Vagina (tissue), 2 donors: ENCODE results near the gene ZIC5. TPM values are rescaled to one million over a fixed set of nuclear protein-coding genes. Genes with fewer than 3 reads are reported as not detected.

Experiments used
- DNase-seq, 2 donors: peaks; one replicate each; pipeline ENCODE4 v3.0.0-alpha.2; 2017; ENCODE audit errors: extremely low spot score in 2 of 2
- H3K27ac ChIP-seq: fragments of 200-600 bp; sonication (generic); one replicate; pipeline ENCODE4 v1.5.1; 2019
- H3K27me3 ChIP-seq: fragments of 200-600 bp; sonication (generic); one replicate; pipeline ENCODE4 v1.5.1; 2019
- H3K36me3 ChIP-seq, 2 donors: fragments of 200-600 bp; sonication (generic); one replicate each; pipeline ENCODE4 v1.5.1; 2017 to 2019
- H3K4me1 ChIP-seq: fragments of 200-600 bp; sonication (generic); one replicate; pipeline ENCODE4 v1.5.1; 2019
- H3K4me3 ChIP-seq, 2 donors: fragments of 200-600 bp; sonication (generic); 1 replicate in 1 of 2; 2 replicates in 1 of 2; pipeline ENCODE4 v1.5.1; 2016 to 2019
- H3K9me3 ChIP-seq: fragments of 200-600 bp; sonication (generic); one replicate; pipeline ENCODE4 v1.5.1; 2019
- POLR2A ChIP-seq, 2 donors: fragments of 450-650 bp; IDR thresholded peaks; one replicate each; pipeline ENCODE4 v1.6.1; 2017; ENCODE audit warnings: antibody characterized with exemption in 2 of 2, mild to moderate bottlenecking in 2 of 2, moderate library complexity in 2 of 2
- POLR2AphosphoS5 ChIP-seq, 2 donors: sonication (generic); formaldehyde crosslinking; IDR thresholded peaks; one replicate each; pipeline ENCODE4 v1.9.0; 2017; ENCODE audit warnings: antibody characterized with exemption in 2 of 2, mild to moderate bottlenecking in 2 of 2, low read depth in 1 of 2; ENCODE audit not compliant: insufficient read depth in 1 of 2
- intact Hi-C: fragments of 100-400 bp; cut with DNase I; formaldehyde crosslinking; loops from one replicate; pipeline ENCODE4 v1.15.1; 2023
- total RNA-seq: library from RNA; depleted of rRNA; stranded (reverse); fragments of >200 nt; gene quantifications from one replicate; pipeline ENCODE4 v1.2.3, GENCODE V29; 2016
- TF ChIP-seq, protein P1 (sequence below), 3 experiments: fragments of 450-650 bp in 2 of 3; fragments of 200-600 bp in 1 of 3; sonication (generic) in 1 of 3; IDR thresholded peaks; one replicate each; pipeline ENCODE4 v1.5.1; 2017 to 2019; ENCODE audit warnings: antibody characterized with exemption in 3 of 3, mild to moderate bottlenecking in 2 of 3, moderate library complexity in 2 of 3

ZIC5 gene
- total RNA-seq, 1 donor from 2014 or later, result not detected

DNA sequence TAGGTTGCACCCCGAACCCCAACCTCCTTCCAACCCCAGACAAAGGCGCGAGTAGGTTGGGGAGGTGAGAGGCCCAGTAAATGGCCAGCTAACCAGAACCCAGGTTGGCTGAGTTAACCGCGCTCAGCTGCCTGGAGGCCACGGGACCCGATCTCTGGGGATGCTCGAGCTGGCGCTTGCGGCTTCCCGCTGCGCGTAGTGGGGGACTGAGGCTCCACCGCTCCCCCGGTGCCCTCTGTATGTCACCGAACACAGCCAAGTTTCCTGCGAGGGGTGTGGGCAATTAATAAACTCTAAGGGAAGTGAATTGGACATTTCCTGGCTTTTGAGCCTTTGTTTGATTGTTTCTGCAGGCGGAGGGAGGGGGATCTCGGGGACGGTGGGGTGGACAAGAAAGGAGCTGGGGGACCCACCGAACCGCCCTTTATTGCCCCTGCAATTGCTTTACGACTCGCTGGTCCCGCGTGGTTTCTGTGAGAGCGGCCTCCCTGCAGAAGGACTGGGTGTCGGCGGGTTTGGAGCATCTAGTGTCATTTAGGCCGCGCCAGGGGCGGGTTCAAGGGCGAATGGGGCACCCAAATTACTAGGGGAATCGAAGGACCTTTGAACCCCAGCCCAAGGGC, 3.5 kb upstream of the ZIC5 start:
- Histone ChIP-seq H3K36me3 (no peaks in the 10 kb centered on the region), H3K4me1 (peaks cover 22% of the 10 kb centered on the region), H3K27me3 (peaks cover 66% of the 10 kb centered on the region), H3K9me3 (no peaks in the 10 kb centered on the region), H3K4me3 (no peak overlapping the region), H3K27ac (no peak overlapping the region)
- intact Hi-C loops, result loop anchor here (10.0 kb wide), 1 partner anchor 700 kb away; the partner anchor contains the start of gene TMTC4
- TF ChIP-seq POLR2A (IDR thresholded peaks at IDR 0.05), result no peak
- TF ChIP-seq POLR2AphosphoS5 (IDR thresholded peaks at IDR 0.05; ENCODE audit: insufficient read depth in 1 of 2, low read depth in 1 of 2), result no peak
- TF ChIP-seq, protein P1, sequence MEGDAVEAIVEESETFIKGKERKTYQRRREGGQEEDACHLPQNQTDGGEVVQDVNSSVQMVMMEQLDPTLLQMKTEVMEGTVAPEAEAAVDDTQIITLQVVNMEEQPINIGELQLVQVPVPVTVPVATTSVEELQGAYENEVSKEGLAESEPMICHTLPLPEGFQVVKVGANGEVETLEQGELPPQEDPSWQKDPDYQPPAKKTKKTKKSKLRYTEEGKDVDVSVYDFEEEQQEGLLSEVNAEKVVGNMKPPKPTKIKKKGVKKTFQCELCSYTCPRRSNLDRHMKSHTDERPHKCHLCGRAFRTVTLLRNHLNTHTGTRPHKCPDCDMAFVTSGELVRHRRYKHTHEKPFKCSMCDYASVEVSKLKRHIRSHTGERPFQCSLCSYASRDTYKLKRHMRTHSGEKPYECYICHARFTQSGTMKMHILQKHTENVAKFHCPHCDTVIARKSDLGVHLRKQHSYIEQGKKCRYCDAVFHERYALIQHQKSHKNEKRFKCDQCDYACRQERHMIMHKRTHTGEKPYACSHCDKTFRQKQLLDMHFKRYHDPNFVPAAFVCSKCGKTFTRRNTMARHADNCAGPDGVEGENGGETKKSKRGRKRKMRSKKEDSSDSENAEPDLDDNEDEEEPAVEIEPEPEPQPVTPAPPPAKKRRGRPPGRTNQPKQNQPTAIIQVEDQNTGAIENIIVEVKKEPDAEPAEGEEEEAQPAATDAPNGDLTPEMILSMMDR (IDR thresholded peaks at IDR 0.05), result no peak
- no peak for DNase-seq

DNA sequence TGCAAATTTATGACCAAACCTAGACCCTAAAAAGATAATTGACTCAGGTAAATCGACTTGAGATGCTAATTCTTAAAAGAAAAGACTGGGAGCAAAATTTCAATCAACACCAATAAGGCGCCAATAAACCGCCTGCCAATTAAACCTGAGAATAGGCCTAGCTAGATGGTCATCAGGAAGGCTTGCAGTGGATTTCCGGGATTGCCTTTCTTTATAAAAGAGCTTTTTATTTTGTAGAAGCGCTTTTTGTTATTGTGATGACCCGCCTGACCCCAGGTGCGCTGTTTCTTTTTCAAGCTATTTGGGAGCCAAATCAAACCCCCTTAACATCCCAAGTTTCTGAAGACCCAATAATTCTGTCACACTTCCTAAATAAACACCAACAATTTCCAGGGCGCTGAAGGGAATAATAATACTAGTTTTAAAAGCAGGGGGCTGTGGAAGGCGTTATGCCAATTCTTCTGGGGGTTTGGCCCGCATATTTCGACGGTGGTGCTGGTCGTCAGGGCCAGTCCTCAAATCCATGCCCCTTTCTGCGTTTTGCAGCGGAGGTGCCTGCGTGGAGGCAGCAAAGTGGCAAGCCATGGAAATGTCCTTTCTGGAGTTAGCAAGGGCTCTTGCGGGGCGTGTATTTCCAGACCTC, 2.9 kb upstream of the ZIC5 start:
- H3K4me3 ChIP-seq, result no peak overlapping the region
- intact Hi-C loops, result loop anchor here (10.0 kb wide), 1 partner anchor 700 kb away; the partner anchor contains the start of gene TMTC4
- no peak for DNase-seq

DNA sequence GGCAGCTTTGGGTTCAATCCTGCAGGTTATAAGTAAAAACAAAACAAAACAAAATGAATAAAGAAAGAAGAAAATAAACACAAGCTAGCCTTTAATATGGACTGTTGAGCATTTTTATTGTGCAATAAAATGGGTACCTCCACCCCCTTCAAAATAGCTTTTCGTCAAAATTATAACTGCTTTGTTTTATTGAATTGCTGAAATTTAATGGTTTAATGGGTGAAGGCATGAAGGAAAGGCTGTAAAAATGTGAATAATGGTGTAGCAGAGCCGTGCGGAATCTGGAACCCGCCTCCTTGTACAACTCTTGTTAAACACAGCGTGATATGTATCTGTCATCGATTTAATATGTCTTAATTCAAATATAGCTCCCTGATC, 2.2 kb upstream of the ZIC5 start:
- no peaks in the 10 kb centered on the region for H3K9me3 ChIP-seq
- H3K27me3 ChIP-seq, result peaks cover 64% of the 10 kb centered on the region
- no peak for DNase-seq
- TF ChIP-seq, protein P1 (IDR thresholded peaks at IDR 0.05), result no peak
- TF ChIP-seq POLR2A (IDR thresholded peaks at IDR 0.05) (no peak), POLR2AphosphoS5 (IDR thresholded peaks at IDR 0.05; ENCODE audit: insufficient read depth in 1 of 2, low read depth in 1 of 2) (no peak)
- no peak overlapping the region for H3K27ac ChIP-seq
- H3K4me1 ChIP-seq, result peaks cover 24% of the 10 kb centered on the region
- no peaks in the 10 kb centered on the region for H3K36me3 ChIP-seq
- no peak overlapping the region for H3K4me3 ChIP-seq
- intact Hi-C loops, result loop anchor here (10.0 kb wide), 1 partner anchor 701 kb away; the partner anchor contains the start of gene TMTC4

More for the DNA sequence above, 2.9 kb upstream of the ZIC5 start:
- Histone ChIP-seq H3K27ac (no peak overlapping the region), H3K36me3 (no peaks in the 10 kb centered on the region), H3K9me3 (no peaks in the 10 kb centered on the region), H3K27me3 (peaks cover 65% of the 10 kb centered on the region), H3K4me1 (peaks cover 22% of the 10 kb centered on the region)
- TF ChIP-seq POLR2A (IDR thresholded peaks at IDR 0.05), result no peak
- TF ChIP-seq, protein P1 (IDR thresholded peaks at IDR 0.05), result no peak
- no peak for TF ChIP-seq POLR2AphosphoS5 (IDR thresholded peaks at IDR 0.05; ENCODE audit: insufficient read depth in 1 of 2, low read depth in 1 of 2)

DNA sequence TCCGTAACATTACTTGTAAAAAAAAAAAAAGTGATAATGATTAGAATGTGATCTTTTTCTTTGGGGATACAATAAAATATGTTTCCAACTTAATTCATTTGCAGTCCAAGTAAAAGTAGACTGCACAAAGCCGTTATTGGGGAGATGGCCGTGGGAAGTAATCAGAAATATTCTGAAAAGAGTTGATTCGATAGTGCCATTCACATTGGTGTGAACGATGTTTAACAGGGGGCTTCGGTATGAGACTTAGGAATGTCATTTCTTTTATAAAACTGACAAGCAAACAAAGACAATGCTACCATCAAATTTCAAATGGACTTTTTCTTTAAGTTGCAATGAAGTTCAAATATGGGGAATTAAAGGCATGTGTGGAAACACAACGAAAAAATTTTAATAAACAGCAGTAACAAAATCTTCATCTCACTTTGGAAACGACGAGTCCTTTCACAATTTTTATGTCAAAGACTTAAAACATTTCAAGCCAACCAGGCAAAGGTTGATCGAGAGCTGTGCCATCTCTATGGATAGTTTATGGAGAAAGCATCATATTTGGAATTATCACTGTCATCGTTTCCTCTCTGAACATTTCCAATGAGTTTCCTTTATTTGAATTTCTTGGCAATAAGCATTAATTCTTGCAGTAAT, 1.7 kb upstream of the ZIC5 start:
- Histone ChIP-seq H3K4me3 (no peak overlapping the region), H3K9me3 (no peaks in the 10 kb centered on the region), H3K4me1 (peaks cover 29% of the 10 kb centered on the region), H3K36me3 (no peaks in the 10 kb centered on the region), H3K27me3 (peaks cover 66% of the 10 kb centered on the region), H3K27ac (no peak overlapping the region)
- intact Hi-C loops, result loop anchor here (10.0 kb wide), 1 partner anchor 702 kb away; the partner anchor contains the start of gene TMTC4
- TF ChIP-seq POLR2A (IDR thresholded peaks at IDR 0.05) (no peak), POLR2AphosphoS5 (IDR thresholded peaks at IDR 0.05; ENCODE audit: insufficient read depth in 1 of 2, low read depth in 1 of 2) (no peak)
- TF ChIP-seq, protein P1 (IDR thresholded peaks at IDR 0.05), result no peak
- DNase-seq, result no peak
